GM18951 (cell line): ENCODE data around the gene HIP1.
"Not testable (repeated sequence)": the region's sequence is repeated elsewhere in the genome, so short reads cannot be mapped to it uniquely, and the experiment has no call there.

ENCODE experiments used
- POLR2A ChIP-seq: IDR thresholded peaks from 4 replicates; pipeline ENCODE4 v1.6.1; 2011; ENCODE audit warnings: mild to moderate bottlenecking; ENCODE audit not compliant: insufficient read length, insufficient read depth; ENCODE audit errors: extremely low read depth
- in situ Hi-C: fragments of 300-500 bp; cut with MboI; formaldehyde crosslinking; loops from one replicate; pipeline ENCODE4 v1.12.0; 2022; ENCODE audit warnings: low sequenced_read_pairs, mixed read lengths, inconsistent platforms; ENCODE audit not compliant: unreplicated experiment

The HIP1 gene

GRCh38 chr7:75601539-75601938, 137.2 kb downstream of the HIP1 start:
- no peak for TF ChIP-seq POLR2A
- in situ Hi-C loops: no loop called here

- in situ Hi-C loops: not testable (repeated sequence)
These were observed 138.0 kb downstream of the HIP1 start for GRCh38 chr7:75600748-75601147.

DNA sequence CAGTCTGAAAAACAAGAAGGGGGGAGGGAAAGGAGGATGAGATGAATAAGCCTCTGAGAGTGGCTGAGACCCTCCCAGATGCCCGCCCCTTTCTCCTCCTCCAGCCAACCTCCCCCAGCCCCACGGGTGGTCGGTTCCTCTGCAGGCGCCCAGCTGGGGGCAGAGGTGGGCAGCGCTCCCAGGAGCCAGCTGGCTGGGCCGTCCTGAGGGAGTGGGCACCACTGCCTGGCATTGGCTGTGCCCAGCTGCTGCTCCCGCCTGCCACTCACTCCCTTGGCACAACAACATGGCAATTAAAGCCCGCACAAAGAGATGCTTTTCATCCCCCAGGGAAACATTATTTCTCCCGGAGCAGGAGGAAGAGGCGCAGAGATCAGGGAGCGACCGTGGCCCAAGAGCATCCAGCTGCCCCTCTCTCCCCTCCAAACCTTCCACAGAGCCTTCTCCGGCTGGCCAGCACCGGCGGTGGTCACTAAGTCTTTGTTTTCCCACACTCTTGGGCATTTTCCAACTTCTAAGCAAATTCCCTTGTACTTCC, 139.4 kb downstream of the HIP1 start:
- in situ Hi-C loops: no loop called here
- TF ChIP-seq POLR2A: no peak

GRCh38 chr7:75596727-75597614, 141.8 kb downstream of the HIP1 start:
- TF ChIP-seq POLR2A: no peak
- in situ Hi-C loops: no loop called here

GRCh38 chr7:75595766-75596165, 143.0 kb downstream of the HIP1 start:
- no peak for TF ChIP-seq POLR2A
- in situ Hi-C loops: no loop called here

- in situ Hi-C loops: not testable (repeated sequence)
These were observed 145.1 kb downstream of the HIP1 start for GRCh38 chr7:75593500-75594184.

DNA sequence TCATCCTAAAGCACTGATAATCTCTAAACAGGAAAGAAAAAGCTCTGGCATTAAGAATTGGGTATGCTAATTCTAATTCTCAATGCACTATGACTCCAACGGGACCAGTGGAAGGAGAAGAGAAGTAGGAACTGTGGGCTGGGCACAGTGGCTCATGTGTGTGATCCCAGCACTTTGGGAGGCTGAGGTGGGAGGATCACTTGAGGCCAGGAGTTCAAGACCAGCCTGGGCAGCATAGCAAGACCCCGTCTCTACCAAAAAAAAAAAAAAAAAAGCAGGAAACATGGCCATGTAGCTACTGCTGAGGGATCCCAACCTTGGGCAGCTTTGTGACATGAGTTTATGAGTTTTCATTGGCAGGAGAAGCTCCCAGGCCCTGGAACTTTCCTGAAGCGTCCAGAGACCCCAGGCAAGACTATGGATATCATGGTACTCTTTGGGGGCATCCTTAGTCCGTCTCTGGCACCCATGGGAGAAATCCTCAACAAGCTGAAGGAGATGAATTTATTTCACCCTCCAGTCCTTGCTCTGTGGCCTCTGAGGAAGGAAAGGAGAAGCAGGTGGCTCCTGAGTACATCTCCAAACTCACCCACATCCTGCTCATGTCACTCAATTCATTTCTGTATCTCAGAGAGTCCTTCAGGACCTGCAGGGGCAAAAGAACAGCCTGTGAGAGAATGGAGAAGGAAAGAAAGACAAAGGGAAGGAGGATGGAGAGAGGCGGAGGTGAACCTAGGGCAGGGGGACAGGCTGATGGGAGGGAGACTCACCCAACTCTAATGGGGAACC, 147.1 kb downstream of the HIP1 start:
- no peak for TF ChIP-seq POLR2A
- in situ Hi-C loops: no loop called here

DNA sequence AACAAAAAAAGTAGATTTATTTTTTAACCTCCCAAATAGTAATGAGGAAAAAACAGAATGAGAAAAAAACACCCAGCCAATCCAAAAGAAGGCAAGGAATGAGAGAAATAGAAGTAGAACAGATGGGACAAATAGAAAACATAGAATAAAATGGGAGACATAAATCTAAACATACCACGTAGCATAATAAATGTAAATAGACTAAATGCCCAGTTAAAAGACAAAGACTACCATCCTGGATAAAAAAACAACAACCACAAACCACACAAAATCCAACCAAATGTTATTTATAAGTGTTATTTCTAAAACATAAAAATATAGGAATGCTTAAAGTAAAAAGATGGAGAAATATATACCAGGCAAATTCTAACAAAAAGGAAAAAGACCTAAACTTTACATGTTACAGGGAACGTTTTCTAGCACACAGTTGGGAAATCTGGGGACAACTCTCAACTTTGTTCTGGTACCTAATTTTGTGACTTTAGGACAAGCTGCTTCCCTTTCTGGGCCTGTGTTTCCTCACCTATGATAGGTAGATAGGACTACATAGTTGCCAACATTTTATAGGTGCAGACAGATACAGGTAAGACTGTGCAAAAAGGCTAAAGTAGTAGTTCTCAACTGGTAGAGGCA, 148.3 kb downstream of the HIP1 start:
- no peak for TF ChIP-seq POLR2A
- in situ Hi-C loops: no loop called here

DNA sequence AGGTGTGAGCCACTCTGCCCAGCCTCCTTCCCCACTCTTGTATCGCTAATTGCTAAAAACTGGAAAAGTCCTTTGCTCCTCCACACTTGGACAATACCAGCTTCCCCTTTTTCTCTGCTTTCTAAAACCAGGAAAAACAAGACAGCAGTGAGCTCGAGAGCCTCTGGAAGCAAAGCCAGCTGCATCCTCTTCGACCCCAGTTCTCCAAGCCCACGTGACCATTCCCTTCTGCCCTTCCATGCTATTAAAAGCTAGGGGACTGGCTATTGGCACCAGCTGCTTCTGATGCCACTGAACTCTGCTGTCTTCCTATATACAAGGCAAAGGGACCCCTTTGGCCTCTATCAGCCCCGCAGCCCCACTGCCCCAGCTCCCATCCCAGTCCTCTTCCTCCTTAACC, 154.4 kb downstream of the HIP1 start:
- TF ChIP-seq POLR2A: no peak
- in situ Hi-C loops: no loop called here

DNA sequence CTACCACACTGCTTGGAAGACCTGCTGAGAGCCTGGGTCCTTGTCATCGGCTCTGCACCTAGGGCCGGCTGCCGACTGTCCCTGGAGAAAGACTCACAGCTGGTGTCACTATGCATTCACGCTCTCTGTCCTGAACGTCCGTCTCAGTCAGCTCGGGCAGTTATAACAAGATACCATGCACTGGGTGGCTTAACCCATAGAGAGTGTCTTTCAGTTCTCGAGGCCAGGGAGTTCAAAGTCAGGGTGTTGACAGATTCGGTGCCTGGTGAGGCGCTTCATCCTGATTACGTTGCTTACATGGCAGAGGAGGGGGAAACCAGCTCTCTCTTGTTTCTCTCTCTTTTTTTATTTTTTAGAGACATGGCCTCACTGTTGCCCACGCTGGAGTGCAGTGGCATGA, 155.5 kb downstream of the HIP1 start:
- in situ Hi-C loops: no loop called here

DNA sequence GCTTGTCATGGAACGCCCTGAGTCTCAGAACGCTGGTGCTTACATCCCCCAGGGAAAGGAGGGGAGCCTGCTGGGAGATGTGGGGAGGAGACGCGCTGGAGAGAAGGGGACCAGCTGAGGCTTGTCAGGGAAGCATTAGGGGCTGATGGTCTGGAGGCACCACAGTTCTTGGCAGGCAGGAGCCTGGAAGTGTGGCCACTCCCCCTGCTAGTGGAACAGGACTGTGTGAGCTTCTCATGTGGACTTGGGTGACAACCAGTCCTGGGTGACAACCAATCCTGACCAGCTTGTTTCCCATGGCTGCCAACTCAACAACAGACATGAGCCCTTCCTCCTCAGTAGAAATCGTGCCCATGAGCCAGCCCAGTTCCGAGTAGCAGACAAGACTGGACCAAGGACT, 158.8 kb downstream of the HIP1 start:
- no peak for TF ChIP-seq POLR2A
- in situ Hi-C loops: no loop called here

More for the DNA sequence above, 155.5 kb downstream of the HIP1 start:
- no peak for TF ChIP-seq POLR2A

DNA sequence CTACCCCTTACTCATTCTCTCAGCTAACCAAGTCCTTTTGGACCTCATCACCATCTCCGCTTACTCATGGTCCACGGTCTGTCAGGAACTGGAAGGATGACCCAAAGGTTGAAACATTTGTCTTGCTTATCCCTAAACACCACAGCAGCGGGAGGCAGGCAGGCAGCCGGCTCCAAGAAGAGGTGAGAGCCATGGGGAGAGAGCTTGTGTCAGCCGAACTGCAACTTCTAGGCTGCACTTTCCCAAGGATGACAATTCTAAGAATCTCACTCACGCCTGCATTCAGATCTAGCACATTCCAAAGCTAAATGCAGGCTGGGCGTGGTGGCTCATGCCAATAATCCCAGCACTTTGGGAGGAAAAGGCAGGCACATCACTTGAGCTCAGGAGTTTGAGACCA, 160.7 kb downstream of the HIP1 start:
- in situ Hi-C loops: no loop called here
- TF ChIP-seq POLR2A: no peak
